Prostate gland (tissue), 2 donors: ENCODE data around the gene WNT5B. TPM values are rescaled to one million over a fixed set of nuclear protein-coding genes. Genes with fewer than 3 reads are reported as not detected.

Experiments
- DNase-seq: peaks from one replicate; pipeline ENCODE4 v3.0.0-alpha.2; 2019; ENCODE audit warnings: low spot score
- H3K27ac ChIP-seq, 2 donors: fragments of 200-600 bp; sonication (generic); 2 replicates each; pipeline ENCODE4 v1.5.1; 2017 to 2019
- H3K27me3 ChIP-seq: fragments of 200-600 bp; sonication (generic); replicated peaks from 2 replicates; pipeline ENCODE4 v1.5.1; 2019; ENCODE audit not compliant: insufficient read depth
- H3K36me3 ChIP-seq, 2 donors: fragments of 200-600 bp; sonication (generic); 1 replicate in 1 of 2; 2 replicates in 1 of 2; pipeline versions ENCODE4 v1.5.1 to v1.8.1; 2017 to 2019
- H3K4me1 ChIP-seq: fragments of 200-600 bp; sonication (generic); replicated peaks from 2 replicates; pipeline ENCODE4 v1.5.1; 2019
- H3K4me3 ChIP-seq, 2 donors: fragments of 200-600 bp; sonication (generic); 2 replicates each; pipeline ENCODE4 v1.5.1; 2017 to 2019
- H3K9me3 ChIP-seq: fragments of 200-600 bp; sonication (generic); 2 replicates; pipeline ENCODE4 v1.5.1; 2017
- POLR2A ChIP-seq: fragments of 450-650 bp; IDR thresholded peaks from one replicate; pipeline ENCODE4 v1.6.1; 2016; ENCODE audit warnings: antibody characterized with exemption, mild to moderate bottlenecking
- POLR2AphosphoS5 ChIP-seq: sonication (generic); formaldehyde crosslinking; IDR thresholded peaks from one replicate; pipeline ENCODE4 v1.6.1; 2017; ENCODE audit warnings: antibody characterized with exemption
- WGBS: methylation state at CpG from one replicate; pipeline ENCODE4 v1.1.5; 2018; 5-methylcytosine and 5-hydroxymethylcytosine counted together
- intact Hi-C: fragments of 100-400 bp; cut with DNase I; formaldehyde crosslinking; loops from one replicate; pipeline ENCODE4 v1.14.2; 2022
- total RNA-seq, 2 donors: library from RNA; depleted of rRNA; stranded (reverse); fragments of >200 nt; gene quantifications; one replicate each; pipeline ENCODE4 v1.1.0, GENCODE V29; 2016
- TF ChIP-seq, protein P1 (sequence below), 4 experiments: fragments of 200-600 bp in 2 of 4; fragments of 450-650 bp in 2 of 4; sonication (generic) in 2 of 4; IDR thresholded peaks; 1 replicate in 3 of 4; 2 replicates in 1 of 4; pipeline ENCODE4 v1.5.1; 2016 to 2019; ENCODE audit warnings: antibody characterized with exemption in 4 of 4, mild to moderate bottlenecking in 2 of 4, moderate library complexity in 2 of 4

WNT5B gene
- total RNA-seq, 2 donors from 2014 or later: 34.6 to 65.4 TPM

DNA sequence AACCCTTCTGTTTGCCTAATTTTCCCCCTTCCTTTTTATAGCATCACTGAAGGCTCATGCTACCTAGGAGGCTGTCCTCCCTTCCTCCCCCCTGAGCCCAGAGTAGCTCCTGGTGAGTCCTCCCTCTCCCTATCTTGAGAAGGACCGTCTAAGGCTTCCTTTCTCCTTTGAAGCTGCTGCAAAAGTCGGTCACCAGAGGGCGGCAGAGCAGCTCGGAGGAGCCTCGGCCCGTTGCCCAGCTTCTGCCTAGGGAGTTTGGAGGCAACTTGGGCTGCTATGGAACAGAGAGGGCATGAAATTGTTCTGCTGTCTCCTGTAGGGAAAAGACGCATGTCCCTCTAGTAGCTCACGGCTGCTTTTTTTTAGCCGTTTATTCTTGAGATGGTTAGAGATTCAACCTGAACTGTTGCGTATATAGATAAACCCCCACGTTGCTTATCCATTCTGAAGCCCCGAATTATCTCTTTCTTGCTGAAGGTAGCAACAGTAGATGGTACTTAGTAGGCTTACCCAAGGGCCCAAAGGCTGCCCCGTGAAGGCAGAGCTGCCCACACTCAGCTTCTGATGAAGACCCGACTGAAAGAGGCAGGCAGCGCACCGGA lies 5.7 kb downstream of the WNT5B start:
- intact Hi-C loops: loop anchor here (5.0 kb wide), 2 partner anchors 158 to 303 kb away; no protein-coding TSS in a partner anchor
- peak; percentile 67 for DNase-seq
- Histone ChIP-seq H3K27me3 (no peaks in the 10 kb centered on the region), H3K4me3 (no peak overlapping the region), H3K4me1 (peaks cover 8% of the 10 kb centered on the region), H3K36me3 (peaks cover 0 to 3% of the 10 kb centered on the region in 2 donors), H3K27ac (peak overlapping the region; percentile 17 to 26), H3K9me3 (no peaks in the 10 kb centered on the region)
- TF ChIP-seq, protein P1, sequence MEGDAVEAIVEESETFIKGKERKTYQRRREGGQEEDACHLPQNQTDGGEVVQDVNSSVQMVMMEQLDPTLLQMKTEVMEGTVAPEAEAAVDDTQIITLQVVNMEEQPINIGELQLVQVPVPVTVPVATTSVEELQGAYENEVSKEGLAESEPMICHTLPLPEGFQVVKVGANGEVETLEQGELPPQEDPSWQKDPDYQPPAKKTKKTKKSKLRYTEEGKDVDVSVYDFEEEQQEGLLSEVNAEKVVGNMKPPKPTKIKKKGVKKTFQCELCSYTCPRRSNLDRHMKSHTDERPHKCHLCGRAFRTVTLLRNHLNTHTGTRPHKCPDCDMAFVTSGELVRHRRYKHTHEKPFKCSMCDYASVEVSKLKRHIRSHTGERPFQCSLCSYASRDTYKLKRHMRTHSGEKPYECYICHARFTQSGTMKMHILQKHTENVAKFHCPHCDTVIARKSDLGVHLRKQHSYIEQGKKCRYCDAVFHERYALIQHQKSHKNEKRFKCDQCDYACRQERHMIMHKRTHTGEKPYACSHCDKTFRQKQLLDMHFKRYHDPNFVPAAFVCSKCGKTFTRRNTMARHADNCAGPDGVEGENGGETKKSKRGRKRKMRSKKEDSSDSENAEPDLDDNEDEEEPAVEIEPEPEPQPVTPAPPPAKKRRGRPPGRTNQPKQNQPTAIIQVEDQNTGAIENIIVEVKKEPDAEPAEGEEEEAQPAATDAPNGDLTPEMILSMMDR (IDR thresholded peaks at IDR 0.05): peak; percentile 9 to 77 (median 64)
- no peak for TF ChIP-seq POLR2AphosphoS5
- WGBS: 40% methylated on average over 16 of the region's 16 CpGs

DNA sequence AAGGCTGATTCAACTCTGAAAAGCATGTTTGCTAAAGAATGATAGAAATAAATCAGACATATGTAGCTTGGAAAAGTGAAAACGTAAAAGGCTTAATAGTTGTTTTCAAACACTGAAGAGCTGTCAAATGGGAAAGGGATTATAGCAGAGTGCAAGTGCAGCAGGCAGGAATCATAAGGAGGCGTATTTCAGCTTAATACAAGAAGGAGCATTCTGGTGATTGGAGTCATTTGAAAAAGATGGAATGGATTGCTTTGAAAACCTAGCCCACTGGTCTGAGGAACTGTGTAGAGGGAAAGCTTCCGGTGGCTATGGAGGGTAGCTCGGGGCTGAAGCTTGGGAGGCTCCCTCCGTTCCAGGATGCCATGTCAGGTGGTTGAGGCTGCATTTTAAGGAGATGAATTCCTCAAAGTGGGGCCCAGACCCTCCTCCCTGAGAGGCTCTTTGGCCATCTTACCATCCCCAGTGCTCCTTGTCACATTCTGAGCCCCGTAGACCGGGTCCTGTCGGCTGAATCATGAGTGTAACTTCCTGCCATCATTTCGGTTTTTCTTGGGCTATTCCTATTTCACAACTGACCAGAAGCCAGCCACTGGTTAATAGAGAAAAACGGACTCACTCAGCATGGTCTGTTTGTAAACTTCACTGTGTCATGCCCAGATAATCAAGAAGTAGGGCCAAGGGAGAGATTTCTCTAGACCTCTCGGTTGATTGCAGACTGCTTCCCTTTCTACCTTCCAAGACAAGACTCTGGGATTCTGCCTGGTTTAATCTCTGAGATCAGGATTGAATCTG lies 6.5 kb downstream of the WNT5B start:
- Histone ChIP-seq H3K27me3 (no peaks in the 10 kb centered on the region), H3K4me3 (no peak overlapping the region), H3K27ac (peak overlapping the region in 1 of 2 donors; percentile 26), H3K4me1 (peaks cover 8% of the 10 kb centered on the region), H3K9me3 (no peaks in the 10 kb centered on the region), H3K36me3 (peaks cover 0 to 3% of the 10 kb centered on the region in 2 donors)
- intact Hi-C loops: no loop called here
- 82% methylated on average over 11 of the region's 11 CpGs for WGBS
- DNase-seq: no peak
- TF ChIP-seq POLR2AphosphoS5: no peak
- TF ChIP-seq POLR2A: no peak
- TF ChIP-seq, protein P1 (IDR thresholded peaks at IDR 0.05): no peak

DNA sequence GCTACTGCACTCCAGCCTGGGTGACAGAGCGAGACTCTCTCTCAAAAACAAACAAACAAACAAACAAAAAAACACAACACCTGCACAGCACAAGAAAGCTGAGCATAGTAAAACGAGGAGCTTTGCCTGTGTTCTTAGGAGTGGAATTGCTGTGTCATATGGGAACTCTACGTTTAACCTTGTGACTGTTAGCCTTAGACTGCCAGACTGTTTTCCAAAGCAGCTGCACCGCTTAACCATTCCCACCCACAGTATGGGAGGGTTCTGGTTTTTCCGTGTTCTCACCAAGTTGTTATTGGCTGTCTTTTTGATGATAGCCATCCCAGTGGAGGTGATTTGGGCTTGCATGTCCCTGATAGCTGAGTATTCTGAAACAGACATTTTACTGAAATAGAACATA lies 9.2 kb downstream of the WNT5B start:
- Histone ChIP-seq H3K4me3 (no peak overlapping the region), H3K27ac (no peak overlapping the region), H3K4me1 (peaks cover 8% of the 10 kb centered on the region), H3K27me3 (no peaks in the 10 kb centered on the region), H3K9me3 (no peaks in the 10 kb centered on the region), H3K36me3 (peaks cover 0 to 3% of the 10 kb centered on the region in 2 donors)
- TF ChIP-seq POLR2A (no peak), POLR2AphosphoS5 (no peak)
- TF ChIP-seq, protein P1 (IDR thresholded peaks at IDR 0.05): no peak
- intact Hi-C loops: no loop called here
- DNase-seq: no peak
- 87% methylated on average over 5 of the region's 5 CpGs for WGBS

DNA sequence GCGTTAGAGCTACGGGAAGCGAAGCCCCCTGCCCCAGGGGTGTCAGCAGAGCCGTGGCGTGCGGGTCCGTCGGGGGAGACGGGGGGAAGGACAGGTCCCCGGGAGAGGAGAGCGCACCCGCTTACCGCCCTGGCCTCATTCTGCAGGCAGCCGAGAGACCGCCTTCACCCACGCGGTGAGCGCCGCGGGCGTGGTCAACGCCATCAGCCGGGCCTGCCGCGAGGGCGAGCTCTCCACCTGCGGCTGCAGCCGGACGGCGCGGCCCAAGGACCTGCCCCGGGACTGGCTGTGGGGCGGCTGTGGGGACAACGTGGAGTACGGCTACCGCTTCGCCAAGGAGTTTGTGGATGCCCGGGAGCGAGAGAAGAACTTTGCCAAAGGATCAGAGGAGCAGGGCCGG lies 10.5 kb downstream of the WNT5B start:
- DNase-seq: no peak
- intact Hi-C loops: no loop called here
- TF ChIP-seq POLR2A: no peak
- TF ChIP-seq, protein P1 (IDR thresholded peaks at IDR 0.05): no peak
- TF ChIP-seq POLR2AphosphoS5: no peak
- Histone ChIP-seq H3K27ac (no peak overlapping the region), H3K27me3 (no peaks in the 10 kb centered on the region), H3K9me3 (no peaks in the 10 kb centered on the region), H3K36me3 (peaks cover 0 to 3% of the 10 kb centered on the region in 2 donors), H3K4me1 (peaks cover 2% of the 10 kb centered on the region), H3K4me3 (no peak overlapping the region)
- 86% methylated on average over 35 of the region's 40 CpGs for WGBS
